Activated CD8-positive, alpha-beta memory T cell treated with anti-CD3 and anti-CD28 coated beads for 24 hours (primary cell): Measurements from ENCODE around the gene APP.

Experiments used
- DNase-seq: peaks from one replicate; pipeline ENCODE4 v3.0.0-alpha.2; 2020

The APP gene

DNA sequence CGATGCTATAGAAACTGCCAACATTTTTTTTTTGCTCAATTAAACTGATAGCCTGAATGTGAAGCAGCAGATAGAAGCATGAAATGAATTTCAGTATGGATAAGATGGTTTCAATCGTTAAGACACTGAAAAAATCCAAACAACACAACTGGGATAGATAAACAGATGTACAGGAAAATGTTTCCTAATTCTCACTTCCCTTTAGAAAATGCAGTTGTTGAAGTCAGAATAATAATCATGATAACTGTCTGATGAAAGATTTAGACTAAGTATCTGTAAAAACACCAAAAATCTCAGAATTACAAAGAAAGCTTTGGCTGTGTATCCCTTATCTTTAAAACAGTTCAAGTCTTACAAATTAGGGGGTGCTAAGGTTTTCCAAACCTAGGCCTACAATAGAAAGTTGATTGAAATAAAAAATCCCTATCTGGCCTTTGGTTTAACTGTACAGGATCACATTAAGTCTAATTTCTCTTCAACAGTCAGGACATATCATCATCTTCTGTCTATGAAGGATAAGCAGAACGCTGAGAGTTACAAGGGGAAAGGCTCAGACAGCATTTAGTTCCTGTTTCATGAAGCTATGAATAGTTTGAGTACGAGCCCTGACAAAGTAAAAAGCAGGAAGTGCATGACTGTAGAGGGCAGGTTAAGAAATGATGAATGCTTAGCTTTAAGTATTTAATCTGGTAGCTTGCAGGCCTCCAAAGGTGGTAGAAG lies 203.2 kb downstream of the APP start:
- DNase-seq, result no peak

DNA sequence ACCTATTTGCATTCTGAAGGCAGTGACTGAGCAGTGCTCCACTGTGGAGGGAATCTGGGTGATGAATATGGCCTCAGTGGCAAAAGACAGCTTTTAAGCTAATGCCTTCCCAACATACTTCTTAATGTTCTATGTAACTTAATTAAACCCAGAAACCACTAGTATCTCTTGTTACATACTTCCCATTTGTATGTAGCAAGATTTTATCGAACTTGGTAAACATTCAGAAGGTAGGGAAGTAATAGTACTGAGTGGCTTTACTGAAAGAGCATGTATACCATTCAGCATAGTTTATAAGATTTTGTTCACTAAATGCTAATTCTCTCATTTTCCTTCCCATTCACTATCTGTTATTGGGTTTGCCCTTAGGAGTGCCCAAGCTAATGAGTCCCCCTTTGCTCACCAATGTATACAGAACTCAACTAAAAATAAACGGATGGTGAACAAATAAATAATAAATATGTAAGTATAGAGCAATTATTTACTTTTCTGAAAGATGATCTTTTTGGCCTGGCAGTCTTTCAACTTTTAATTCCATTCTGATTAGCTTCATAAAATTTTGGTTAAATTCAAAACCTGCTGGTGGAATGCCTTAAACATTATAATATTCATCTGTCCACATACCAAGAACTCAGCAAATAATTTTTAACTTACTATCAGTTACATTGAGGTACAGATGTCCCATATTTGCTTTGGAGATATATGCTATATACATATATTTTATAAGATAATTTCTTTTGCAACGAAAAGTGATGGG lies 204.4 kb downstream of the APP start:
- no peak for DNase-seq

DNA sequence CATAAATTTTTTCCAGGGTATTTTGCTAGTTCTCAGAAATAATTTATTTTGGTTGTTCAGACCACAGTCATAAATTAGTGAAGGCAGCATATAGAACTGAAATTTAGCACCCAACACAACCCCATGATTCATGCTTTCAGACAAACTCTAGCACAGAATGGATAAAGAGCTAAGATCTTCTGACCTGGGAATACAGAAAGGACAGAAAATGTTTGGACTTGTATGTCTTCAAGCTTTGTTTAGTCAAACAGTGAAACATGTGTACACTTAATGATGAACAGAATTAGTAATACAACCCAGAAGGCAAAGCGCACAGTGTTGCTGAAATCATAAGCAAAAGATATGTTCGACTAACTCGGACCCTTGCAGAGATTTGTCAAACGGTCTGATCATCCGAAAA lies 205.6 kb downstream of the APP start:
- no peak for DNase-seq

DNA sequence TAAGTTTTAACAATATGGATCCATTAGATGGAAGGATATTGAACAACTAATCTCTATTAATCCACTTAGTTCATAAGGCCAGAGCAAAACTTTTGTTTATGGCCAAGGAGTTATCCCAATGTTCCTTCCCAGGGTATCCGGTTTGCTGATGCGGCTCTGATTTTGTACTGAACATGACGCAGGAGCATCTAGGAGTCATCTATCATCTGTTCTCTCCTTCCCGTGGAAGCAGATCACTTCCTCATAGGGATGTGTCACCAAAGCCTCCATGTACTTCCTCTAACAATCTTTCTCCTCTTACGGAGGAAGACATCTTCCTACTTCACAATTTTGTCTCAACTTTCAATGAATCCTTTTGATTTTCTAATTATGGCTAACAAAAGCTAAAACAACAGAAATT lies 206.6 kb downstream of the APP start:
- no peak for DNase-seq

DNA sequence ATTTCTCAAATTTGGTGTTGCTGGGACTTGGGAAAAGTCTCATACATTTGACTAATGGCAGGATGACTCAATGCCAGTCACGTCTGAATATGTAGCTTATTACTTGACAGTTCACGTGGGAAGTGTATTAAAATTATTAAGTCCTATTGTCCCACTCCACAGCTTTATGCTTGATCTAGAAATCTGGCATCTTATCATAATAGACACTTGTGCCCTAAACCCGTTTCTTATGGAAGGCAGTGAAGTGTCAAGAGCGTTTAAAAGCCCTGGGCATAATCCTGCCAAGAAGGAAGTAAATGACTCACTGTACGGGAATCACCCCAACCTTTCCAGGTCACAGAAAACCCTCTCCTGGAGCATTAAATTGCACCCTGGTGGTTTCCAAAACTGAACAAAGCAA lies 207.4 kb downstream of the APP start:
- DNase-seq, result no peak

DNA sequence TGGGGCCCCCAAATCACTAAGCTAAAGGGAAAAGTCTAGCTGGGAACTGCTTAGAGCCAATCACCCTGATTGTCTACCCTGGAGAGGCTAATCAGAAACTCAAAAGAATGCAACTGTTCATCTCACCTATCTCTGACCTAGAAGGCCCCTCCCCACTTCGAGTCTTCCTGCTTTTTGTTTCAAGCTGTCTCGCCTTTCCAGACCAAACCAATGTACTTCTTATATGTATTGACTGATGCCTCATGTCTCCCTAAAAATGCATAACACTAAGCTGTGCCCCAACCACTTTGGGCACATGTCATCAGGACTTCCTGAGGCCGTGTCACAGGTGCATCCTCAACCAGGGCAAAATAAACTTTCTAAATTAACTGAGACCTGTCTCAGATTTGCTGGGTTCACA lies 209.5 kb downstream of the APP start:
- DNase-seq, result no peak

DNA sequence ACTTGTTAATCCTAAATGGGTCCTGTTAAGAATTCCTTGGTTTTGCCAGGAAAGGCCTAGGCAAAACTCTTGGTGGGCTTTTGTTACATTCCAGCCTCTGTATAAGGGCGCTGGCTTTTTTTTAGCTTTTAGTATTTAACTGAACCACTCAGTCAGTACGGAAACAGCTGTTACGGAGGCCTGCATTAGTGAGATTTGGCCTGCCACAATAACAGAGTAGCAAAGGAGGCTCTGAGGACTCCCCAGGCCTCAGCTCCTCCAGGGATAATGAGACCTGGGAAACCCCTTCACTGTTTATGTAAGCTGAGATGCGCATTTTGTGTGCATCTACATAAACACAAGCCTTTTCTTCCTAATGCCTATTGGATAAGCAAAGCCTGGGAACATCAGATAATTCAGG lies 210.2 kb downstream of the APP start:
- no peak for DNase-seq

DNA sequence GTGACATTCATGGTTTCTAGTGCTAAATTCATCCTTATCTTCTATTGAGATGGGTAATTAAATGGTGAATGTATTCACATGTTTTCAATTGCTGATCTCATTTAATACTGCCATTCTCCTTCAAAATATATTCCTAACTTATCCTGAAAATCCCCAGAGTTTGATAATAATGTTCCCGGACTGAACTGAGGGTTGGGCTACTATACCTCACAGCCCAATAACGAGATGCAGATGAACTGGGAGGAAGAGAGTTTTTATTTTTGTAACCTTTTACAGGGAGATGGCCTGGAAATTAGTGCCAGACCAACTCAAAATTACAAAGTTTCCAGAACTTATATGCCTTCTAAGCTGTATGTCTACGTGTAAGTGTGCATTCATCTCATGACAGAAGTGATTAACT lies 210.8 kb downstream of the APP start:
- DNase-seq, result no peak

DNA sequence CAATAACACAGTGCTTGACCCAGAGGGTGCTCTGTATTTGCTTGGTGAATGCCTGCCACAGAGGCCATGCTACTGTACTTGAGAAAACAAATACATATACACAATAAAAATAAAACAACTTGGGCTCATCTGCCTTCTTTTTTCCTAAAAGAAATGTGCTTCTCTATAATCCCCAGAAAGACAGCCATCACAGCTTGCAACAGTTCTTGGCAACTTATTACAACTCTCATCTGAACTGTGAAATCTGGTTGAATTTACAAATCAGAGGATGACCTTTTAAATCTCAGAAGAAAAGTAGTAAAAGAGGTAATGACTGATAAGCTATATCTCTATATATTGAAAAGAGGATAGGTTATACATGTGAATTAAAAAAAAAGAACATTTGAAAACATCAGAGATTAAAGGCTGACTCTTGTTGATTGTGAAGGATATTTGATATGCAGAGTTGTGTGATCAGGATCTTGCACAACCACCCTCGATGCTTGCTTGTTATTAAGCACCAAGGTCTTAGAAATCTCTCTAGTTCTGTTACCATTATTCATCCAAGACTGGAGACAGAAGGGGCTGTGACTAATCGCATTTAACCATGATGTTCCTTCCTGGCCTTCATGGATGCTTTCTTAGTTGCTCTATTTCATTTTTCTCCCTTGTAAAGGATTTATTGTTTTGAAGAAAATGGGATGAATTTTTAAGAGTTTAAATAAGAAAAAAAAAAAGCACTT lies 213.4 kb downstream of the APP start:
- DNase-seq, result no peak

DNA sequence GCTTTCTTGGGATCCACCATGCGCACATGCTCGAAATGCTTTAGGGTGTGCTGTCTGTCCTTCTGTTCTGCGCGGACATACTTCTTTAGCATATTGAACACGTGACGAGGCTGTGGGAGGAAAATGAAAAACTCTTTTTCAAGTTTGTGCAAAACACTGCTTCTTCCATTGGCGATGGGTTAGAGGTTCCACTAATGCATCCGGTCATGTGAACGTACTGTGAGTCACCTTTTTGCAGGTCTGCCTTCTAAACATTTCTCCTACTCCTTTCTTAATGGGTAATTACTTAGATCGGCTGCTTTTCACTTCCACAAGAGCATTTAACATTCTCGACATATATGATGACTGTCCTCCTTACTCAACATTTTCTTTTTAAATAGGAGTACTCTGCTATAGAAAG lies 214.9 kb downstream of the APP start:
- no peak for DNase-seq

DNA sequence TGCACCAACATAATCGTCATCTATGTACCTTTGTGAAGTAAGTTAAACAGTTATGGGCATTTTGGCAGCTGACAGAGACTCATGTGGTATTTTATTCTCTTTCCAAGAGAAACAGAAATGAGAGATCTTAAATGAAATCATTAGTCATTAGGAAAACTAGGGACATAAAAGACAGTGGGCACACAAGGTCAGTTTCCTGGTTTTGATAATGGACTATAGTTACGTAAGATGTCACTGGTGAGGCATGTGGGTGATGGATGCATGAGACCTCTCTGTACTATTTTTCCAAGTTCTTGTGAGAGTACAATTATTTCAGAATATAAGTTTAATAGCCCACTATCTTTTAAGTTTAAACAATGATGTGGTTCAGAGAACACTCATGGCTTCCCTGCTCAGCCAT lies 216.9 kb downstream of the APP start:
- no peak for DNase-seq

DNA sequence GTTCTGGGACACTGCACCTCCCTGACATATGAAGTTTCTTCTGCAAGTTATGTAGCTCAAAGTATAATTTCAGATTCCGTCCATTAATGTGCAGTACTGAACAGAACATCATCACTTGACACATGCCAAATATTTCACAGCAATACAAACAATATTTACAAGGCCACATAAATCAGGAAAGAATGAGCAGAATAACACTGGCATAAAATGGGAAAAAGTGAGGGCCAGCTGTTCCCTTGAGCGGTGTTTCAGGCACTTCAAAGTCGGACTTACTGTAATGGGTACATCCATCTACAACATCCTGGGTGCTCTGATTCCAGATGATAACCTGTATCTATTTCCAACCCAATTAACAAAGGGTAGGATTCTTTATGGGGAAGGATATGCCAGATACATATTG lies 217.4 kb downstream of the APP start:
- no peak for DNase-seq

DNA sequence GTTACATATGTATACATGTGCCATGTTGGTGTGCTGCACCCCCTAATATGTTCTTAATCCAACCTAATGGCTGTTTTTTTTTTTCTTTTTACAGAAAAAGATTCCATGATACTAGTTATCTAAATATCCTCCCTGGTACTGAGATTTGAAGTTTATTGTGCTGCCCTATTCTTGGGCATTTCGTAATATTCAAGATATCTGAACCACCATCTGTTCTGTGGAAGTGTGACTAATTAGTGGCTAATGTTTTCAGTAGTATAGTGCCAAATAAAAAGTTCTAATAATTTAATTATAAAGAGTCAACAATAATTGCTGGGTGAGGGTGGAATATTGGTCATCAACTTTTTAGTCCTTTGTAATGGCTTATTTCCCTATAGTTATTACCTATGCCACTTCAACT lies 218.3 kb downstream of the APP start:
- DNase-seq, result no peak

DNA sequence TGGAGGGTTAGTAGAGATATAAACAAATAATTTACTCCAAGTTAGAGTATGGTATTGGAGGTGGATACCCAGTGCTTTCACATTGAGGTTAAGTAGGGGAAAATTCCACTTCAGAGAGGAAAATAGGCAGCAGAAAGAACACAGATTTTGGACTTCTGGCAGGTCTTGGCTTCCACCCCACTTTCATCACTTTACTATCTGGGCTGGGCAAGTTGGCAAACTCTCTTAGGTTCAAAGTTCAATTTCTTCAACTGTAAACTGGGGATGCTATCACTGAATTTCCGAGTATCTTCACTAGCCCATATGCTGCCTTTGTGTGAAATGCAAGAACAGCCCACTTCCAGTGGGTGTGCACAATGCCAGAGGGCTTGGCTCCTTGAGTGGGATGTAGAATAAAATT lies 220.9 kb downstream of the APP start:
- no peak for DNase-seq

DNA sequence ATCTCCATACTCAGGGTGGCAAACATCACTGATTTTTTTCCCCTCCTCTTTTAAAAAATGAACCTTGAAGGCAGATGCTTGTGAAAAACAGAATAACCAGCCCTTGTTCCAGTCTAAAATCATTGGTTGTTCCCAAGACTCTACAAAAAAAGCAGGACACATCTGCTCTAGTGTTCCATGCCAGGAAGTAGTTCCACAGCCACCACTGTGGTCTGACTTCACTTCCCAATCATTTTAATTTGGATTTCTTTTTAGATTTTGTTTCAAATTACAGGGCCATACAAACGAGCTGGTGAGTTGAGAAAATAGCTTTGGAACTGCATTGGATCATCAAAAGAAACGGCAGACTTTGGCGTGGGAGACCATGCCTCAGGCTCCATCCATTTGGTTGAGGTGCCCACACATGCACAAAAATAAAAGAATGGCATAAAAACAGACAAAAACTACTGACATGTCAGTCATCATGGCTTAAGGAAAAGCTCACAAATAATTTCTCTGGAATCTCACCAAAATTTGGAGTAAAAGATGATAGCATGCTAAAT lies 225.8 kb downstream of the APP start:
- DNase-seq, result no peak

DNA sequence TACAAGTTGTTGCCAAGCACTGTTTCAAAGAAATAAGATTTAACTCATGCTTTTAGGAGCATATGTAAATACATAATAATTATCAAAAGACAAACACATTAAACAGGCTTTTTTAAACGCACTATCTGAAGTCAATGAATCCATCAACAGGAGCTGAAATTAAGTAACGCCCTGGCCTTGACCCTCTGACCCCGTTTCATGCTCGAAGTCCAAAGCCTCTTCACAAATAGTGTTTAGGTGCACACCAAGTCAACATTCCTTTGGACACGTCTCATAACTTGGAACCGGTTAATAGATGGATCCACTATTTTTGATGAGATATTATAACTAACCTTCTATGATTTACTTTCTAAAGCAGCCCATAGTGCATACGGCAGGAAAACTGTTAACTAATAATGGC lies 226.5 kb downstream of the APP start:
- no peak for DNase-seq

DNA sequence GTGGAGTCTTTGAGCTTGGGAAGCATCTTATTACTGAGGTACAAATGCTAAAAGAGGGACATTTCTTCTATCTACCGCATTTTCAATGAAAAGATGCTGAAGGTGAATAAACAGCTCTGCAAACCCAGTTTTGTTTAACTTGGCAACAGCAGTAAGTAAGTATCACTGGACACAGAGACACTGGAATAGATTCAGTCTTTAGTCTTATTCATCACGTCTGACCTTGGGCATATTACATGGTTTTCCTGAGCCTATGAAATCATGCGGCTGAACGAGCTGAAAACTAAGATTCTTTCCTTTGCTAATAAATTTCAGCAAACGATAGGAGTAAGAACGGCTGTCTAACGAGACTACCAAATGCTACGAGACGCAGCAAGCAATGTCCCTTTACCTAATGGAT lies 228.4 kb downstream of the APP start:
- no peak for DNase-seq

DNA sequence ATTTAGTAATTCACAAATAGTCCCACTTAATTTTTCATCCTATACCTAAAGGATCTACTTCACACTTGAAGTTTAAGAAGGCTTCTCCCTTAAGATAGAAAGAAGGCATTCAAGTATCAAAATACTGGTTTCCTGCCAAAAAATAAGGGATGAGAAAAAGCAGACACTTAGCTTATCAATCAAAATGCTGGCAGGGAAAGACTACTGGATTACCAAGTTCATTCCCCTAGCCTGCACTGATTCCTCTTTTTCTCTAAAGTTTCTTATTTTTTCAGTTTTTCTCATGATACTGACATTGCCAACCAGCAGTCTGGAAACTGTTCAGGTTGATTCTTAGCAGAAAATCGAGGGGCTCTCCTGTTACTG lies 231.2 kb downstream of the APP start:
- DNase-seq, result no peak

DNA sequence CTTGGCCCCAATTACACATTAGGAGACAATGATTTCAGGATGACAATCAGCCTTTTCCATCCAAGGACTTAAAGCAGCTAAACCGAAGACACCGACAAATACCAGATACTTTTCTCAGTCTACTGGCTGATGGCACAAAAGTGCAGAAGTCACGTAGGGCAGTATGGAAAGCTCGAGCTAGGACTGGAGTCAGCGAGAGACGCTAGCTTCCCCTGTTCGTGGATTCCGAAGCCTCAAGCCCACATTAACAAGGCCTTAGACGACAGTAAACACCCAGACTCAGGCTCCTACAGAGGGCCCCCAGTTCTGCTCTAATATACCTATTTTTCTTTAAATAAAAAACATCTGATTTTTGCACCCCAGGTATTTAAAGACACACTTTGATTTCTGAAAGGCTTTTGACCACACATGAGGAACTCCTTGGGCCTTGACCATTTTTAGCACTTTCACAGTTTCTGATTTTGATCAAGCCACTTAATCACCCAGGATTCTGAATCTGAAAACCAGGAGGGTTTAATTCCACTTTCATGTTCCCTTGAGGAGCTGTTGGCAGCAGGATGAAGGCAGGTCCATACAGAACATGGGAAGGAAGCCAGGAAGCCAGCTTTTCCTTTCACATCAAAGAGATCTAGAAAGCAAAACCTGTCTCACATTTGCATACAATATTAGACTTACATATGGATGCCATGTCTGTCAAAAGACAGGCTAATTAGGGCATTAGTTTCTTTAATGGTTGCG lies 231.7 kb downstream of the APP start:
- no peak for DNase-seq

DNA sequence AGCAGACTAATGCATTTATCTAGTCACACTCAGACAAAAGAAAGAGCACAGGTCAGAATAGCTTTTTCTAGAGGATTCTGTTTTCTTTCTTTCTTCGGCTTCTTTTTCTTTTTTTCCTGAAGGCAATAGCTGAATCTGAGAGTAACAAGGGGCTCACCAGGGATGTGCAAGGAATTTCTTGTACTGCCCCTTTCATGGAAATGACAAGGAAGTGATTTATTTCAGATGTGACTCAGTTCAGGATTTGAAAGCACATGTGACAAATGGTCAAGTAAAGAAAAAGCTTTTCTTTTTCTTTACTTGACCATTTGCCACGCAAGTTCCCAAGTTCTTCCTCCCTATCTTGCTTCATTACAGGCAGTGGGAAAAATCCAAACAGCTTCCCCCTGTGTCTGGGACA lies 233.8 kb downstream of the APP start:
- DNase-seq, result no peak

DNA sequence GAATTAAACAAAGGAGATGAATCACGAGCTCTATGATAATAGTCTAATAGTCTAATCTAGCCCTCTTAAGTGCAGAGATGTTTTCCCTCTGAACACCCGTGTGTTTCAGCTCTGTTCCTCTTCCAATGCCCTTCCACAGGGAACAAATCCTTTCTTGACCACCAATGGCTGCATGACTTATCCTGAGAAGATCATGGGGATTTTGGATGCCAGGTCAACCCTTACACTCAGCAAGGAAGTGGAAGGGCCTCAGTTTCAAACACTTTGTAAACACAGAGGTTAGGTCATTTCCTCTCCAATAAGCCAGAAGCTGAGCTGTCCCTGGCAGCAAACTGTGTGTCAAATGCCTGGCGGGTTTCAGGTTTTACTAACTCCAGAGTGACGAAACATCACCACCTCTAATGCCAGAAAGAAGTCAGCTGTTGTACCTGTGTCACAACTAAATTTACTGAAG lies 235.8 kb downstream of the APP start:
- DNase-seq, result no peak

DNA sequence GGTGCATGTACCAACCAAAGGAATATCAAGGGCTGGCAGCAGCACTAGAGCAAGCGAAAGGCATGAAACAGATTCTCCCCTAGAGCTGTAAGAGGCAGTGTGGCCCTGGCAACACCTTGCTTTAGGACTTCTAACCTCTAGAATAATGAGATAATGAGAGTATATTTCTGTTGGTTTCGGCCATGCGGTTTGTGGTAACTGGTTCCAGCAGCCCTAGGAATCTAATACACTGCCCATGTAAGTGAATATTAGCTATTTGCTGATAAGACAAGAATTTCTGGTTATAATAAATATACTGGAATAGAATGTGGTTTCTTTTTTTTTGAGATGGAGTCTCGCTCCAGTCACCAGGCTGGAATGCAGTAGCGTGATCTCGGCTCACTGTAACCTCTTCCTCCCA lies 236.4 kb downstream of the APP start:
- no peak for DNase-seq

DNA sequence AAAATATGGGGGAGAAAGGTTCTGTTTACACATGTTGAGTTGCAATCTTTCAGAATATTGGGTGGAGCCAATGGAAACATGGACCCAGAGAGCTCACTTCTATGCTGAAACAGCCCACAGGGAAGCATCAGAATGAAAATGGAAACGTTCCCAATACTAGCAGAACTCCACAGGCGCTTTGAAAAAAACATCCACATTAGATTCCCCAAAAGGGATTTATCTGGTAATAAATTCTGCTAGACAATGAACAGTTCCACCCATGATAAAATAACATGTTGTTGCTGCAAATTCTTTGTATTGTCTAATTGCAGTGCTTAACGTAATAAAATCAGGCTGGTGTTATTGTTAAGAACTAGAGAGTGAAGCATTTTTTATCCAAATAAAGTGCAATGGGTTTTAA lies 238.8 kb downstream of the APP start:
- no peak for DNase-seq
